Upper lobe of left lung (tissue), 6 donors: ENCODE measurements around the gene PPP1CA. TPM values are rescaled to one million over a fixed set of nuclear protein-coding genes. Genes with fewer than 3 reads are reported as not detected.

Experiments used
- ATAC-seq, 2 donors: fragments of 200-7000 bp; cut with Tn5 transposase; one replicate each; pipeline ENCODE4 v1.9.1; 2022; ENCODE audit warnings: mild to moderate bottlenecking in 2 of 2, moderate library complexity in 2 of 2; ENCODE audit not compliant: low FRiP score in 2 of 2
- DNase-seq, 2 donors: peaks; one replicate each; pipeline ENCODE4 v3.0.0-alpha.2; 2019 to 2020
- H3K27ac ChIP-seq, 4 donors: fragments of 200-600 bp; sonication (generic); one replicate each; pipeline ENCODE4 v1.5.1; 2016 to 2019
- H3K27me3 ChIP-seq, 4 donors: fragments of 200-600 bp; sonication (generic); one replicate each; pipeline ENCODE4 v1.5.1; 2017 to 2019
- H3K36me3 ChIP-seq, 4 donors: fragments of 200-600 bp; sonication (generic); one replicate each; pipeline ENCODE4 v1.5.1; 2016 to 2019
- H3K4me1 ChIP-seq, 4 donors: fragments of 200-600 bp; sonication (generic); one replicate each; pipeline ENCODE4 v1.5.1; 2018 to 2019
- H3K4me3 ChIP-seq, 4 donors: fragments of 200-600 bp; sonication (generic); one replicate each; pipeline ENCODE4 v1.5.1; 2017 to 2019; ENCODE audit warnings: mild to moderate bottlenecking in 2 of 4, moderate library complexity in 1 of 4
- H3K9me3 ChIP-seq, 4 donors: fragments of 200-600 bp; sonication (generic); one replicate each; pipeline ENCODE4 v1.5.1; 2018 to 2019
- CTCF ChIP-seq, 6 experiments: fragments of 450-650 bp in 4 of 6; fragments of 200-600 bp in 2 of 6; sonication (generic) in 2 of 6; IDR thresholded peaks; one replicate each; pipeline ENCODE4 v1.5.1; 2016 to 2019; ENCODE audit warnings: antibody characterized with exemption in 6 of 6
- EP300 ChIP-seq, 4 donors: sonication (generic); formaldehyde crosslinking; IDR thresholded peaks; one replicate each; pipeline ENCODE4 v1.5.1; 2017; ENCODE audit warnings: antibody characterized with exemption in 4 of 4, control low read depth in 2 of 4
- POLR2A ChIP-seq, 4 donors: fragments of 450-650 bp; IDR thresholded peaks; one replicate each; pipeline ENCODE4 v1.5.1; 2016 to 2017; ENCODE audit warnings: antibody characterized with exemption in 4 of 4, mild to moderate bottlenecking in 2 of 4
- POLR2AphosphoS5 ChIP-seq, 2 donors: sonication (generic); formaldehyde crosslinking; IDR thresholded peaks; one replicate each; pipeline ENCODE4 v1.5.1; 2017; ENCODE audit warnings: antibody characterized with exemption in 2 of 2
- WGBS, 2 donors: methylation state at CpG; one replicate each; pipeline ENCODE4 v1.1.5; 2017 to 2018; 5-methylcytosine and 5-hydroxymethylcytosine counted together
- total RNA-seq, 6 donors: library from RNA; depleted of rRNA in 4 of 6; stranded (reverse); fragments of >200 nt in 4 of 6; gene quantifications; one replicate each; pipeline versions ENCODE4 v1.1.0 to v1.2.1, GENCODE V29; 2016 to 2021
- donor health status: DM: no; HTN: no; CAD: no; lungs with moderate emphysema.
- donor health status: DM: no; HTN: yes; CAD: no; lungs with severe emphysema.

PPP1CA gene
- total RNA-seq, 6 donors from 2014 or later, result 83.8 to 191 (median 135) TPM

GRCh38 chr11:67387069-67387468 is 14.6 kb downstream of the PPP1CA start:
- Histone ChIP-seq H3K4me3 (no peak overlapping the region), H3K9me3 (no peaks in the 10 kb centered on the region), H3K36me3 (no peaks in the 10 kb centered on the region), H3K27ac (no peak overlapping the region), H3K4me1 (peaks cover 12 to 32% (median 17%) of the 10 kb centered on the region in 4 donors), H3K27me3 (no peaks in the 10 kb centered on the region)
- no peak for TF ChIP-seq EP300 (IDR thresholded peaks at IDR 0.05)
- no peak for TF ChIP-seq CTCF (IDR thresholded peaks at IDR 0.05)
- no peak for TF ChIP-seq POLR2A (IDR thresholded peaks at IDR 0.05)
- no peak for TF ChIP-seq POLR2AphosphoS5 (IDR thresholded peaks at IDR 0.05)
- no peak for ATAC-seq
- WGBS, 2 donors, result 29 to 31% methylated on average over 8 to 9 of the region's 9 CpGs
- DNase-seq, result no peak

- 56% methylated on average over 3 of the region's 3 CpGs; no CpG with 5 or more reads in 1 of the 2 donors for WGBS, 2 donors
- H3K36me3 ChIP-seq, result no peaks in the 10 kb centered on the region
- TF ChIP-seq POLR2A (IDR thresholded peaks at IDR 0.05), result no peak
- no peak for TF ChIP-seq POLR2AphosphoS5 (IDR thresholded peaks at IDR 0.05)
- TF ChIP-seq CTCF (IDR thresholded peaks at IDR 0.05), result no peak
- TF ChIP-seq EP300 (IDR thresholded peaks at IDR 0.05), result no peak
- H3K4me3 ChIP-seq, result no peak overlapping the region
- no peaks in the 10 kb centered on the region for H3K9me3 ChIP-seq
- no peaks in the 10 kb centered on the region for H3K27me3 ChIP-seq
- H3K4me1 ChIP-seq, result peaks cover 3 to 29% (median 9%) of the 10 kb centered on the region in 4 donors
- no peak for ATAC-seq
- DNase-seq, result no peak
- no peak overlapping the region for H3K27ac ChIP-seq
These were observed 16.7 kb downstream of the PPP1CA start for GRCh38 chr11:67384851-67385366.

- H3K36me3 ChIP-seq, result no peaks in the 10 kb centered on the region
- DNase-seq (peak in 1 of 2 donors; percentile 87), ATAC-seq (peak; percentile 87 to 92)
- H3K4me1 ChIP-seq, result peaks cover 3 to 25% (median 9%) of the 10 kb centered on the region in 4 donors
- TF ChIP-seq CTCF (IDR thresholded peaks at IDR 0.05), result peak; percentile 91 to 97 (median 96)
- no peak for TF ChIP-seq POLR2A (IDR thresholded peaks at IDR 0.05)
- H3K27ac ChIP-seq, result no peak overlapping the region
- no peaks in the 10 kb centered on the region for H3K9me3 ChIP-seq
- H3K27me3 ChIP-seq, result no peaks in the 10 kb centered on the region
- no peak overlapping the region for H3K4me3 ChIP-seq
- WGBS, 2 donors, result 43 to 46% methylated on average over 12 to 16 of the region's 16 CpGs
These were observed 19.2 kb downstream of the PPP1CA start for GRCh38 chr11:67382276-67383136.

GRCh38 chr11:67381244-67381972 is 20.2 kb downstream of the PPP1CA start:
- peaks cover 3 to 25% (median 9%) of the 10 kb centered on the region in 4 donors for H3K4me1 ChIP-seq
- TF ChIP-seq POLR2A (IDR thresholded peaks at IDR 0.05) (peak in 1 of 4 donors; percentile 27), EP300 (IDR thresholded peaks at IDR 0.05) (no peak)
- WGBS, 2 donors, result 58 to 67% methylated on average over 13 of the region's 13 CpGs
- ATAC-seq (peak in 1 of 2 donors; percentile 14), DNase-seq (no peak)
- H3K27me3 ChIP-seq, result no peaks in the 10 kb centered on the region
- no peaks in the 10 kb centered on the region for H3K9me3 ChIP-seq
- H3K36me3 ChIP-seq, result no peaks in the 10 kb centered on the region
- H3K4me3 ChIP-seq, result no peak overlapping the region
- H3K27ac ChIP-seq, result peak overlapping the region; percentile 22 to 69 (median 46)
